ENCODE results near the gene KRT36.

Gene KRT36

DNA sequence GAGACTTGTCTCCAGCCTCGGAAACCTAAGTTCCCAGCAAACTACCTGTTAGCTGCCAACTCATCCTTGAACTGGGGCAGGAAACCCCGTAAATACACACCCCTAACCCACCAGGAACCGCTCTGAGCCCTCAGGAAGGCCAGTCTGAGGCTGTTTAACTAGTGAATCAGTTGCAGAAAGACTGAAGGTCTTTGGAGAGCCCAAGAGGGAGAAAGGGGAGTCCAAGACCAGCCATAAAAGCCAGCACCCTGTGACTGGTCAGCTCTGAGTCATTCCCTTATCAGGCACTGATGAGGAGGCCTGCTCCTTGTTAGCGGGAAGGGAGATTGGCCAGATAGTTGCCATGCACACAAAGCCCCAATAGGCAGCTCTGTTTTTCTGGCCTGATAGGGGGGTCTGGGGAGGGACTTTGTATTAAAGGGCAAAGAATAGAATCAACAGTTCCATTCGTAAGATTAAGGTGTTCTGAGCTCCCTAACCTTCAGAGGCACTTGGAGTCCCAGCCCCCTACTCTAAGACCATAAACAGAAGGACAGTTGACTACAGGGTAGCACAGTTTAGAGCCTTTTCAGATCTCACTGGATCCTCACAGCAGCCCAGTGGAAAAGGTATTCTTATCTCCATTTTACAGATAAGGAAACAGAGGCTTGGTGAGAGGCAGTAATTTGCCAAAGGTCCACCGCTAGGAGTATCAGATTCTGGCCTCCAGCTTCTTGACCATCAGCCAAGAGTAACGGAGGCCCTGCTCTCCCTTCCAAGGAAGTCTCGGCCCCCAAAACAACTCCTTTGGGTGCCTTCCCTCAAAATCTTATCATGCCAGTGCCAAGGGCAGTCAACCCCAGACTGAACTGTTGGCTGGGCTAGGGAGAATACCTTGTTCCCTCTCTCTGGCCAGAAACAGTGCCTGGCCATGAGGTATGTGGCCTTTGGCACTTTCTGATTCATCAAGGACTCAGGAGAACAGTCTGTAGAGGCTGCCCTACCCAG is 40.6 kb upstream of the KRT36 start:
- H3K27ac ChIP-seq (ENCODE audit: low read depth, low read length), result no peak overlapping the region
- no peak overlapping the region for H3K9ac ChIP-seq (ENCODE audit: low read length)
- no peaks in the 10 kb centered on the region for H3K36me3 ChIP-seq (ENCODE audit: control insufficient read depth, insufficient read depth, low read length)
- H3K27me3 ChIP-seq (ENCODE audit: control insufficient read depth, insufficient read depth, low read length), result peaks cover 3% of the 10 kb centered on the region
- no peak overlapping the region for H3K4me3 ChIP-seq (ENCODE audit: low read length)
- no peaks in the 10 kb centered on the region for H3K4me1 ChIP-seq (ENCODE audit: control insufficient read depth, insufficient read depth, low read length)

DNA sequence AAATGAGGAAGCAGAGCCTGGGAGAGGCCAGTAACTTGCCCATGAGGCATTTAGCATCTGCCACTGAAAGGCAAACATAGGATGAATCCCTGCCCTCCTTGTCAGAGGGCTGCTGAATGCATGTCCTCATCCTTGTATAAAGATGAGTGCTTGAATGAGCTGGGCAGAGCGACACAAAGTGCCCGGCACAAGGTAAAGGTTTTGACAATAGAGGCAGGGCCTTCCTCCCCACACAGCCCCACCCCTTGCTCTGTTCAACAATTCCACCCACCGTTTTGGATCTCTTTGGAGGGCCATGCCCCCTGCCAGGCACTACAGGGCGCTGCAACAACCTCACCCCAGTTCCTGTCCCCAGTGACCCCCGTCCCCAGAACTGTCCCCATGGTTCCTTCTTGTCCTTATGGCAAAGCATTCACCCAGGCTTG is 39.8 kb upstream of the KRT36 start:
- no peaks in the 10 kb centered on the region for H3K4me1 ChIP-seq (ENCODE audit: control insufficient read depth, insufficient read depth, low read length)
- peaks cover 3% of the 10 kb centered on the region for H3K27me3 ChIP-seq (ENCODE audit: control insufficient read depth, insufficient read depth, low read length)
- no peak overlapping the region for H3K9ac ChIP-seq (ENCODE audit: low read length)
- H3K27ac ChIP-seq (ENCODE audit: low read depth, low read length), result no peak overlapping the region
- H3K36me3 ChIP-seq (ENCODE audit: control insufficient read depth, insufficient read depth, low read length), result no peaks in the 10 kb centered on the region
- H3K4me3 ChIP-seq (ENCODE audit: low read length), result no peak overlapping the region

DNA sequence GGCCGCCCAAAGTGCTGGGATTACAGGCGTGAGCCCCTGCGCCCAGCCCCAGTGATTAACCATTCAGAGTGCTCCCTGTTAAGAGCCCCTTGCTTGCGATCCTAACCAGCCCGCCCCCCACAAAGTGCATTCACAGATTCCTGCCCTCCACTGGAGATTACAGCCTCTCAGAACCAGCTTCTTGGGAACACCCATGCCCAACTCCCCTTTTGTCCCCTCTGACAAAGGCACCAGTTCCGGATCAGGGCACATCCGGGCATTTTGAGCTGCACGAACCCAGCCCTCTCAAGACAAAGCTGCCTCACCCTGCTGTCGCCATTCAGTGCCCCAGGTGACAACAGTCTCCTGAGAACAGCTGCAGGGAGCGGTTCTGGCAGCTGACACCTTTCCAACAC is 39.2 kb upstream of the KRT36 start:
- H3K4me3 ChIP-seq (ENCODE audit: low read length), result no peak overlapping the region
- H3K27me3 ChIP-seq (ENCODE audit: control insufficient read depth, insufficient read depth, low read length), result peaks cover 3% of the 10 kb centered on the region
- no peak overlapping the region for H3K27ac ChIP-seq (ENCODE audit: low read depth, low read length)
- H3K9ac ChIP-seq (ENCODE audit: low read length), result no peak overlapping the region
- H3K4me1 ChIP-seq (ENCODE audit: control insufficient read depth, insufficient read depth, low read length), result no peaks in the 10 kb centered on the region
- H3K36me3 ChIP-seq (ENCODE audit: control insufficient read depth, insufficient read depth, low read length), result no peaks in the 10 kb centered on the region

DNA sequence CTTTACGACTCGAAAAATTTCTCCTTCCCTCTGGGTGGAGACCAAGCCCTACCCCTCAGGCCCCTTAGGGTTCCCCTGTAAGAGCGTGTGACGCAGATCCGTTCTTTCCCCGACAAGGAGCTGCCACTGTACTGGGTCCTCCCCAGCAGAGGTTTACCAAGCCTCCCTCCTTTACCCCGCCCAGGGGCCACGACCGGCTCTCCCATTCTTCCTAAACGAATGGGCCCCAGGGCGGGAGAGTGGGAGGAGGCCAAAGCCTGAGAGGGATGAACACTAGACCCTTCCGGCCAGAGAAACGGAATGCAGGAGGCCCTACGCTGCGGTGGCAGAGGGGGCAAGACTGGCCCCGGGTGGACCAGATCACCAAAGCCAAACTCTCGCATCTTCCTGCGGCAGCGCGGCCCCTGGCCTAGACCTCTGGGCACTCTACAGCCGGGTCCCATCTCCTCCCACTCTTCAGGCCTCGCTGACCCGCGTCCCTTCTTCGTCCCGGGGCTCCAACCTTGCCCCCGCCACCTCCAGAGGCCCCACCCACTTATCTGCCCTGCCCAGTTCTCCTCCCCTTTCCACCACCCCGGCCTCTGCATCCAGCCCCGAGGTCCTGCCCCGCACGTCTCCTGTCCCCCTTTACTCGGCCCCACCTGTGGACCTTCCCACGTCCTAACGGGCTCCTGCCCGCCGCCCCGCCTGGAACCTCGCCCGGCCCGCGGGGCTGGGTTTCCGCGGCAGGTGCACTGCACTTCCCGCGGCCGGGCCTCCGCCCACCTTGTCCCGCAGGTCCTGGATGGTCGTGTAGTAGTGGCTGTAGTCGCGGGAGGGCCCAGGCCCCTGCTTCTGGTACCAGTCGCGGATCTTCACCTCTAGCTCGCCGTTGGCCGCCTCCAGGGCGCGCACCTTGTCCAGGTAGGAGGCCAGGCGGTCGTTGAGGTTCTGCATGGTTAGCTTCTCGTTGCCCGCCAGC is 37.6 kb upstream of the KRT36 start:
- H3K4me3 ChIP-seq (ENCODE audit: low read length), result peak overlapping the region; percentile 56
- H3K9ac ChIP-seq (ENCODE audit: low read length), result no peak overlapping the region
- H3K27ac ChIP-seq (ENCODE audit: low read depth, low read length), result peak overlapping the region; percentile 20
- H3K4me1 ChIP-seq (ENCODE audit: control insufficient read depth, insufficient read depth, low read length), result no peaks in the 10 kb centered on the region
- no peaks in the 10 kb centered on the region for H3K36me3 ChIP-seq (ENCODE audit: control insufficient read depth, insufficient read depth, low read length)
- peaks cover 3% of the 10 kb centered on the region for H3K27me3 ChIP-seq (ENCODE audit: control insufficient read depth, insufficient read depth, low read length)

DNA sequence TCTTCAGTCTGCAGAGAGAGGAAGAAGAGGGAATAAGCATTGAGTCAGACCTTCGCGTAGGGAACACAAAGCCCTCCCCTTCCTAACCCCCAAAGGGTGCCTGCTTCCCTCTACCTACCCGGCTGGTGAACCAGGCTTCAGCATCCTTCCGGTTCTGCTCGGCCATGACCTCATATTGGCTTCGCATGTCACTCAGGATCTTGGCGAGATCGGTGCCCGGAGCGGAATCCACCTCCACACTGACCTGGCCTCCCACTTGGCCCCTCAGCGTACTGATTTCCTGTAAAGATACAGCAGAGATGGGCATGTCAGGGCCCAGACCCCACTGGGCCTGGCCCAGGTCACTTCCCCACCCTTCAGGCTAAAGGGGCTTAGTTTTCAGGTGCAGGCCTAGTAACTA is 34.6 kb upstream of the KRT36 start:
- H3K36me3 ChIP-seq (ENCODE audit: control insufficient read depth, insufficient read depth, low read length), result no peaks in the 10 kb centered on the region
- no peaks in the 10 kb centered on the region for H3K4me1 ChIP-seq (ENCODE audit: control insufficient read depth, insufficient read depth, low read length)
- peaks cover 3% of the 10 kb centered on the region for H3K27me3 ChIP-seq (ENCODE audit: control insufficient read depth, insufficient read depth, low read length)
- H3K27ac ChIP-seq (ENCODE audit: low read depth, low read length), result no peak overlapping the region
- H3K4me3 ChIP-seq (ENCODE audit: low read length), result no peak overlapping the region
- no peak overlapping the region for H3K9ac ChIP-seq (ENCODE audit: low read length)

DNA sequence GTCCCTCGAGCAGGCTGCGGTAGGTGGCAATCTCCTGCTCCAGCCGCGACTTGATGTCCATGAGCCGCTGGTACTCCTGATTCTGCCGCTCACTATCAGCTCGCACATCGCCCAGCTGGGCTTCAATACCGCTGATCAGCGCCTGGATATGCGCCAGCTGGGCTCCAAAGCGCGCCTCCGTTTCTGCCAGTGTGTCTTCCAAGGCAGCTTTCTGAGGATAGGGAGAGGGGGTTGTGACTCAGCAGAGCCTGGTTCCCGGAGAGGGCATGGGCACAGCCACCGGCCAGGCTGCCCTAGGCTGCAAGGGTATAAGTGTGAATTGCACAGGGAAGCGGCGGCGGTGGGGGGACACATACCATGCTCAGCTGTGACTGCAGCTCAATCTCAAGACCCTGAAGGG is 34.1 kb upstream of the KRT36 start:
- Histone ChIP-seq H3K36me3 (ENCODE audit: control insufficient read depth, insufficient read depth, low read length) (no peaks in the 10 kb centered on the region), H3K4me1 (ENCODE audit: control insufficient read depth, insufficient read depth, low read length) (no peaks in the 10 kb centered on the region), H3K27me3 (ENCODE audit: control insufficient read depth, insufficient read depth, low read length) (peaks cover 3% of the 10 kb centered on the region), H3K9ac (ENCODE audit: low read length) (no peak overlapping the region), H3K4me3 (ENCODE audit: low read length) (no peak overlapping the region), H3K27ac (ENCODE audit: low read depth, low read length) (no peak overlapping the region)

DNA sequence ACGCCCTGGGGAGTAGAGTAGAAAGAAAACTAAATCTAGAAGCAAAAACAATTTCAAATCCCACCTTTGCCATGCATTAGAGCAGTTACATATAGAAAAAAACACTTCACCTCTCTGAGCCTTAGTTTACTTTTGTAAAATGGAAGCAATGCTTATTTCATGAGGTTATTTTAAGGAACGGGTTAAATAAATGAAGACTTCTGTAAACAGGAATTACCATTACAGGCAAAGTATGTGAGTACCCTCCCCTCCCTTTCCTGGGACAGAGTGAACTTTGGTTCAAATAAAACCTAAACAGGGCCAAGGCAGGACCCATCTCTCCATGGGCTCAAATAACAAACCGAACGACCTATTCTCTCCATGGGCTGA is 33.5 kb upstream of the KRT36 start:
- no peak overlapping the region for H3K27ac ChIP-seq (ENCODE audit: low read depth, low read length)
- H3K4me3 ChIP-seq (ENCODE audit: low read length), result no peak overlapping the region
- no peaks in the 10 kb centered on the region for H3K4me1 ChIP-seq (ENCODE audit: control insufficient read depth, insufficient read depth, low read length)
- H3K36me3 ChIP-seq (ENCODE audit: control insufficient read depth, insufficient read depth, low read length), result no peaks in the 10 kb centered on the region
- H3K9ac ChIP-seq (ENCODE audit: low read length), result no peak overlapping the region
- peaks cover 3% of the 10 kb centered on the region for H3K27me3 ChIP-seq (ENCODE audit: control insufficient read depth, insufficient read depth, low read length)

DNA sequence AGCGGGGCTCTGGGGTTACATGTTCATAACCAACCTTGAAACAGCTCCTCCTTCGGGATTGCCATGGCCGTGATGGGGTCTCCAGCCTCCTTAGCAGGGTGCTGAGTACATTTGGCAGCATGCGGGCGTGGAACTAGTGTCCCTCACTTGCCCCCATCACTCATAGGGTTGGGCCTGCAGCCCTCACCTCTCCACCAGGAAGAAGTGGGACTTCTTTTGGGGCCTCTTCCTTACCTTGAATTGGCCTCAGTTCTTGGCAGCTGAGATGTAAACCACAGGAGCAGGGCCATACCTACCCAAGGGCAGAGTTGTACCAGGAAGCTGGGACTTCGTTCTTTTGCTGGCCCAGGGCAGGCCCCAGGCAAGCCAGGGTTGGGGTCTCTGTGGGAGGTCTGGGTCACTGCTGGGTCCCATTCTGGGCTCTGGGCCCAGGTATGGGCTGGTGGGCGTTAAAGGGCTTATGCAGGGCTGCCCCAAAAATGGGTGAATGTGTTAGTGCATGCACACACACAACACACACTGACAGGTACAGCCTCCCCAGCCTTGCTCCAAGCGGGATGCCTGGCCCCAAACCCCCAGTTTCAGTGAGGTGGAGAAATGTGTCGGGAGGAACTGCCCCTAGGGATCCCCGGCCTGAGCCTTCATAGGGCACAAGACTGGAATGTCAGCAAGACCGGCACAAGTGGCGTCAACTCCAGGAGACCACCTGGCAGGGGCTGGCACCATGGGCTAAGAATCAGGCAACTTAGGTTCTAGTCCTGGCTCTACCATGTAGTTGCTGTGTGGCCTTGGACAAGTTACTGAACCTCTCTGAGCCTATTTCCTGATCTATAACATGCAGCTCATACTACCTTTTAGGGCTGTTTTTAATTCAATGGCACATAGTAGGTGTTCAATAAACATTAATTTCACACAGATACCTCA is 32.9 kb upstream of the KRT36 start:
- H3K27ac ChIP-seq (ENCODE audit: low read depth, low read length), result no peak overlapping the region
- H3K4me3 ChIP-seq (ENCODE audit: low read length), result no peak overlapping the region
- peaks cover 3% of the 10 kb centered on the region for H3K27me3 ChIP-seq (ENCODE audit: control insufficient read depth, insufficient read depth, low read length)
- H3K36me3 ChIP-seq (ENCODE audit: control insufficient read depth, insufficient read depth, low read length), result no peaks in the 10 kb centered on the region
- H3K4me1 ChIP-seq (ENCODE audit: control insufficient read depth, insufficient read depth, low read length), result no peaks in the 10 kb centered on the region
- H3K9ac ChIP-seq (ENCODE audit: low read length), result no peak overlapping the region

DNA sequence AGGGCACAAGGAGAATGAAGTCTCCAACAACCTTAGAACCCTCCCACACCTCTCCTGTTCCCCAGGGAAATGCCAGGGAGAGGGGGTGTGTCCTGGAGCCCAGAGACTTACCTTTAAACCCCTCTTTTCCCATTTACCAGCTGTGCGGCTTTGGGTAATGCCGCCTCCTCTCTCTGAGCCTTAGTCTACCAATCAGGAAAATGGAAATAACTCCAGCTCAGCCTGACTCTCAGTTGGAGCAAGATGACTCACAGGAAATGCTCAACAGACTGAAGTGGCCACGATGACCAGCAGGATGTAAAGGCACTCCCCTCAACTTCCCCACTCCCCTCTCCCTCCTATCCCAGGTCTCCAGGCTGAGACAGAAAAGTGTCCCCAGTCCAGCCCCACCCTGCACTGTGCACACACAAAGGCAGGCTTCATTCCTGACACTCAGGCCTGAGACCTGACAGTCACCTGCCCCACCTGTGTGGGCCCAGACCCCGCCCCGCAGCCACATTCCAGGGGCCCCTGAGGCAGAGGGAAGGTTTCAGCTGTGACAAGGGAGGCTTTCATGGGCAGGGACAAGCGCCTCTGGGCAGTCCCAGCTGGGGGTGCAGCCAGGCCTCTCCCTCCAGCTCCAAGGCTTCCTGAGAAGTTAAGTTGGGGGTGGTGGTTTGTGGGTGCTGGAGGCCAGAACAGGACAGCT is 32.0 kb upstream of the KRT36 start:
- no peak overlapping the region for H3K27ac ChIP-seq (ENCODE audit: low read depth, low read length)
- H3K27me3 ChIP-seq (ENCODE audit: control insufficient read depth, insufficient read depth, low read length), result no peaks in the 10 kb centered on the region
- H3K36me3 ChIP-seq (ENCODE audit: control insufficient read depth, insufficient read depth, low read length), result no peaks in the 10 kb centered on the region
- H3K4me3 ChIP-seq (ENCODE audit: low read length), result no peak overlapping the region
- H3K4me1 ChIP-seq (ENCODE audit: control insufficient read depth, insufficient read depth, low read length), result no peaks in the 10 kb centered on the region
- no peak overlapping the region for H3K9ac ChIP-seq (ENCODE audit: low read length)

DNA sequence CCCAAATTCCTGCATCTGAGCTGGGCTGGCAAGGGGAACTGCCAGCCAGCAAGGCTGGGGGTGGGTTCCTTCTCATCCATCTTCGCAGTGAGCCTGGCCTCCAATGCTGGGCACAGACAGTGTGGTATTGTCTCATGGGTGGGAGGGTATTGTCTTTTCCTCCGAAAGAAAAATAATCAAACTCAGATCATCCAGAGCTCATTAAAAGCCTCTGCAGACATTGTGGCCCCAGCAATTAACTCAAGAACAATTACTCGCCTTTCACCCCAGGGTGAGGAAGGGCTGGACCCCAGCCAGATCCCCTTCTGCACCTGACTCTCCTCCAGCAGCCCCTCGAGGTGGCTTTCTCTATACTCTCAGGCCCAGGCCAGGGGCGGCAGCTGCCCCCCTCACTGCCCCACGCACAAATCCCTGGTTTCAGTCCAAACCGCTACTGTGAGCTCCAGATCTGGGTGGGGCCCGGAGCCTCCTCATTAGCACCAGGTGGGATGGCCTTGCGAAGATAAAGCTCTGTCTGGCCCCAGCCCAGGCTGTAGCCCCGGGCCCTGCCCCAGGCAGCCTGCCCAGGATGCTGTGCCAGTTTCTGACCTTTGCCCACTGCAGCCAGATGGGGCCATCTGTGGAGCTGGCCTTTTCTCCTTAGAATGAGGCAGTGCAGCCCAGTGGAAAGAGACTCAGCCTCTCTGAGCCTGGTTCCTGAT is 31.3 kb upstream of the KRT36 start:
- H3K4me3 ChIP-seq (ENCODE audit: low read length), result no peak overlapping the region
- no peaks in the 10 kb centered on the region for H3K4me1 ChIP-seq (ENCODE audit: control insufficient read depth, insufficient read depth, low read length)

More for the DNA sequence above, 31.3 kb upstream of the KRT36 start:
- no peak overlapping the region for H3K27ac ChIP-seq (ENCODE audit: low read depth, low read length)
- H3K27me3 ChIP-seq (ENCODE audit: control insufficient read depth, insufficient read depth, low read length), result no peaks in the 10 kb centered on the region
- H3K36me3 ChIP-seq (ENCODE audit: control insufficient read depth, insufficient read depth, low read length), result no peaks in the 10 kb centered on the region
- no peak overlapping the region for H3K9ac ChIP-seq (ENCODE audit: low read length)

Measured in rectal smooth muscle tissue (tissue), 1 donor.